Esophagus muscularis mucosa (tissue), 4 donors: ENCODE results near the gene LCNL1. TPM values are rescaled to one million over a fixed set of nuclear protein-coding genes. Genes with fewer than 3 reads are reported as not detected.

Source experiments
- DNase-seq: peaks from one replicate; pipeline ENCODE4 v3.0.0-alpha.2; 2017; ENCODE audit errors: extremely low spot score
- H3K27ac ChIP-seq, 4 donors: fragments of 200-600 bp; sonication (generic); replicated peaks in 1 of 4; 1 replicate in 3 of 4; 2 replicates in 1 of 4; pipeline ENCODE4 v1.5.1; 2016 to 2019; ENCODE audit warnings: mild to moderate bottlenecking in 1 of 4
- H3K27me3 ChIP-seq, 4 donors: fragments of 200-600 bp; sonication (generic); one replicate each; pipeline versions ENCODE4 v1.5.1 to v1.6.0; 2016 to 2019
- H3K36me3 ChIP-seq, 4 donors: fragments of 200-600 bp; sonication (generic); one replicate each; pipeline ENCODE4 v1.5.1; 2016 to 2019
- H3K4me1 ChIP-seq, 4 donors: fragments of 200-600 bp; sonication (generic); one replicate each; pipeline ENCODE4 v1.5.1; 2016 to 2019
- H3K4me3 ChIP-seq, 4 donors: fragments of 200-600 bp; sonication (generic); 1 replicate in 2 of 4; 2 replicates in 2 of 4; pipeline ENCODE4 v1.5.1; 2016 to 2019; ENCODE audit warnings: mild to moderate bottlenecking in 4 of 4, moderate library complexity in 1 of 4
- H3K9me3 ChIP-seq, 4 donors: fragments of 200-600 bp; sonication (generic); 1 replicate in 3 of 4; 2 replicates in 1 of 4; pipeline ENCODE4 v1.5.1; 2016 to 2019
- EP300 ChIP-seq: sonication (generic); formaldehyde crosslinking; IDR thresholded peaks from one replicate; pipeline ENCODE4 v1.6.1; 2017; ENCODE audit warnings: antibody characterized with exemption
- POLR2A ChIP-seq: fragments of 450-650 bp; IDR thresholded peaks from one replicate; pipeline ENCODE4 v1.6.1; 2017; ENCODE audit warnings: antibody characterized with exemption, moderate library complexity, mild to moderate bottlenecking, low read depth
- POLR2AphosphoS5 ChIP-seq, 2 donors: sonication (generic); formaldehyde crosslinking; IDR thresholded peaks; one replicate each; pipeline ENCODE4 v1.6.1; 2017; ENCODE audit warnings: antibody characterized with exemption in 2 of 2
- WGBS: methylation state at CpG from one replicate; pipeline ENCODE4 v1.1.5; 2018; 5-methylcytosine and 5-hydroxymethylcytosine counted together
- intact Hi-C: fragments of 100-400 bp; cut with DNase I; formaldehyde crosslinking; loops from one replicate; pipeline ENCODE4 v1.15.1; 2023
- total RNA-seq, 4 donors: library from RNA; depleted of rRNA; stranded (reverse); fragments of >200 nt; gene quantifications; one replicate each; pipeline versions ENCODE4 v1.1.0 to v1.2.1, GENCODE V29; 2016
- TF ChIP-seq, protein P1 (sequence below), 3 experiments: fragments of 200-600 bp in 2 of 3; fragments of 450-650 bp in 1 of 3; sonication (generic) in 2 of 3; IDR thresholded peaks; one replicate each; pipeline ENCODE4 v1.5.1; 2017 to 2019; ENCODE audit warnings: antibody characterized with exemption in 3 of 3, mild to moderate bottlenecking in 2 of 3, moderate library complexity in 1 of 3

Gene LCNL1
- total RNA-seq, 4 donors from 2014 or later: 0.11 to 0.42 (median 0.39) TPM; not detected in 1

DNA sequence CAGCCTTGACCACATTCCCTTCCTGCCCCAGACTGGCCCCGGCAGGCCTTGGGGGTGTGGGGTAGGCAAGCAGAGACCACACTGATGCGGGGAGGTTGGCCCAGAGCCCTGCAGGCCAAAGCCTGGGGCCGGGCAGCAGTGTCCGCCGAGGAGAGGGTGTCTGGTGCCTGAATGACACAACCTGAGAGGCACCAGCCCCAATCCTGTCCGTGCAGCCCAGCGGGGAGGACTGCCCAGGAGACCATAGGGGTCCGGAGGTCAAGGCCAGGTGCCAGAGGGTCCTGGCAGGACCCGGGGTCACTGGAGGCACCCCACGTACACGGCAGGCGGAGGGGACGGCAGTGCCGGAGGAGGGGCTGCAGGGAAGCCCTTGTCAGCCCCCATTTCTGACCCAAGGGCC, 11.0 kb upstream of the LCNL1 start:
- 78% methylated on average over 13 of the region's 14 CpGs for WGBS
- intact Hi-C loops: no loop called here
- H3K4me3 ChIP-seq: no peak overlapping the region

DNA sequence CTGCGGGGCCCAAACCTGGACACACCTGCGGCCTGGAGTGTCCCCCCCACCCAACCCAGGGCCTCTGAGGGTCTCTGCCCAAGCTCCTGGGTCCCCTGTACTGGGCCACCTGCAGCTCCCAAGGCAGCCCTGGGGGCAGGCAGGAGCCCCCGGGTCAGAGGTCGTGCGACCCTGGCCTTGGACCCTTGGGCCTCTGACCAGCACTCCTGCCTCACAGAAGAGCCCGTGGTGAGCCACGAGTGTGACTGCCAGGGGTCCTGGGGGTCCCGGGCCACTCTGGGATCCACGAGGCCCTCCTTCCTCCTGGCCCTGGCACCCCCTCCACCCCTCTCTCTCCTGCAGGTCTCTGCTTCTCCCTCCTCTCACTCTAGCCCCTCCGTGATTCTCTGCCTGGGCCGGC, 10.5 kb upstream of the LCNL1 start:
- H3K9me3 ChIP-seq: no peaks in the 10 kb centered on the region
- peaks cover 0 to 37% (median 0%) of the 10 kb centered on the region in 4 donors for H3K27me3 ChIP-seq
- 81% methylated on average over 9 of the region's 11 CpGs for WGBS
- no peak overlapping the region for H3K27ac ChIP-seq
- H3K4me3 ChIP-seq: no peak overlapping the region
- no peak for DNase-seq
- intact Hi-C loops: no loop called here
- H3K36me3 ChIP-seq: no peaks in the 10 kb centered on the region
- H3K4me1 ChIP-seq: peaks cover 12 to 28% (median 26%) of the 10 kb centered on the region in 4 donors
- TF ChIP-seq, protein P1, sequence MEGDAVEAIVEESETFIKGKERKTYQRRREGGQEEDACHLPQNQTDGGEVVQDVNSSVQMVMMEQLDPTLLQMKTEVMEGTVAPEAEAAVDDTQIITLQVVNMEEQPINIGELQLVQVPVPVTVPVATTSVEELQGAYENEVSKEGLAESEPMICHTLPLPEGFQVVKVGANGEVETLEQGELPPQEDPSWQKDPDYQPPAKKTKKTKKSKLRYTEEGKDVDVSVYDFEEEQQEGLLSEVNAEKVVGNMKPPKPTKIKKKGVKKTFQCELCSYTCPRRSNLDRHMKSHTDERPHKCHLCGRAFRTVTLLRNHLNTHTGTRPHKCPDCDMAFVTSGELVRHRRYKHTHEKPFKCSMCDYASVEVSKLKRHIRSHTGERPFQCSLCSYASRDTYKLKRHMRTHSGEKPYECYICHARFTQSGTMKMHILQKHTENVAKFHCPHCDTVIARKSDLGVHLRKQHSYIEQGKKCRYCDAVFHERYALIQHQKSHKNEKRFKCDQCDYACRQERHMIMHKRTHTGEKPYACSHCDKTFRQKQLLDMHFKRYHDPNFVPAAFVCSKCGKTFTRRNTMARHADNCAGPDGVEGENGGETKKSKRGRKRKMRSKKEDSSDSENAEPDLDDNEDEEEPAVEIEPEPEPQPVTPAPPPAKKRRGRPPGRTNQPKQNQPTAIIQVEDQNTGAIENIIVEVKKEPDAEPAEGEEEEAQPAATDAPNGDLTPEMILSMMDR (IDR thresholded peaks at IDR 0.05): no peak
- TF ChIP-seq EP300: no peak
- no peak for TF ChIP-seq POLR2A
- TF ChIP-seq POLR2AphosphoS5 (IDR thresholded peaks at IDR 0.05): no peak

More for the DNA sequence above, 11.0 kb upstream of the LCNL1 start:
- Histone ChIP-seq H3K27ac (no peak overlapping the region), H3K4me1 (peaks cover 8 to 24% (median 20%) of the 10 kb centered on the region in 4 donors), H3K9me3 (no peaks in the 10 kb centered on the region), H3K36me3 (no peaks in the 10 kb centered on the region), H3K27me3 (peaks cover 0 to 37% (median 0%) of the 10 kb centered on the region in 4 donors)
- TF ChIP-seq POLR2AphosphoS5 (IDR thresholded peaks at IDR 0.05) (no peak), EP300 (no peak), POLR2A (no peak)
- TF ChIP-seq, protein P1 (IDR thresholded peaks at IDR 0.05): no peak
- no peak for DNase-seq

DNA sequence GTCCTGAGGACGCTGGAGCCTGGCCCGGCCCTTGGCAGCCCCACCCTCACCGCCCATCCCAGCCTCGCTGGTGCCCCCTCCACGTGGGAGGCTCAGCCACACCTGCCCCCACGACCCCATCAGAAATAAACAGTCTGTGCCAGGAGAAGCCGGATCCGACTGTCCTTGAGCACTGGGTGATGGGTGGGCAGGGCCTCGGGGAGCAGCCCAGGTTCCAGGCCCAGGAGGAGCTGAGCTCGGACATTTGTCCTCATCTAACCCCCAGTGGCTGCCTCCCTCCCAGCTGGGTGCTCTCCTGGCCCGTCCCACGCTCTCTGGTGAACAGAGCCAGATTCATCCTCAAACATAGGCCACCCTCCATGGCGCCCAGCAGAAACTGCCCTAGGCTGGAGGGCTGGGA, 10.1 kb upstream of the LCNL1 start:
- intact Hi-C loops: no loop called here
- Histone ChIP-seq H3K36me3 (no peaks in the 10 kb centered on the region), H3K27ac (no peak overlapping the region), H3K4me1 (peaks cover 16 to 32% (median 30%) of the 10 kb centered on the region in 4 donors), H3K9me3 (no peaks in the 10 kb centered on the region), H3K4me3 (no peak overlapping the region), H3K27me3 (peaks cover 0 to 37% (median 0%) of the 10 kb centered on the region in 4 donors)
- TF ChIP-seq POLR2AphosphoS5 (IDR thresholded peaks at IDR 0.05): no peak
- TF ChIP-seq, protein P1 (IDR thresholded peaks at IDR 0.05): no peak
- no peak for TF ChIP-seq EP300
- no peak for TF ChIP-seq POLR2A
- WGBS: 78% methylated on average over 13 of the region's 13 CpGs
- no peak for DNase-seq

DNA sequence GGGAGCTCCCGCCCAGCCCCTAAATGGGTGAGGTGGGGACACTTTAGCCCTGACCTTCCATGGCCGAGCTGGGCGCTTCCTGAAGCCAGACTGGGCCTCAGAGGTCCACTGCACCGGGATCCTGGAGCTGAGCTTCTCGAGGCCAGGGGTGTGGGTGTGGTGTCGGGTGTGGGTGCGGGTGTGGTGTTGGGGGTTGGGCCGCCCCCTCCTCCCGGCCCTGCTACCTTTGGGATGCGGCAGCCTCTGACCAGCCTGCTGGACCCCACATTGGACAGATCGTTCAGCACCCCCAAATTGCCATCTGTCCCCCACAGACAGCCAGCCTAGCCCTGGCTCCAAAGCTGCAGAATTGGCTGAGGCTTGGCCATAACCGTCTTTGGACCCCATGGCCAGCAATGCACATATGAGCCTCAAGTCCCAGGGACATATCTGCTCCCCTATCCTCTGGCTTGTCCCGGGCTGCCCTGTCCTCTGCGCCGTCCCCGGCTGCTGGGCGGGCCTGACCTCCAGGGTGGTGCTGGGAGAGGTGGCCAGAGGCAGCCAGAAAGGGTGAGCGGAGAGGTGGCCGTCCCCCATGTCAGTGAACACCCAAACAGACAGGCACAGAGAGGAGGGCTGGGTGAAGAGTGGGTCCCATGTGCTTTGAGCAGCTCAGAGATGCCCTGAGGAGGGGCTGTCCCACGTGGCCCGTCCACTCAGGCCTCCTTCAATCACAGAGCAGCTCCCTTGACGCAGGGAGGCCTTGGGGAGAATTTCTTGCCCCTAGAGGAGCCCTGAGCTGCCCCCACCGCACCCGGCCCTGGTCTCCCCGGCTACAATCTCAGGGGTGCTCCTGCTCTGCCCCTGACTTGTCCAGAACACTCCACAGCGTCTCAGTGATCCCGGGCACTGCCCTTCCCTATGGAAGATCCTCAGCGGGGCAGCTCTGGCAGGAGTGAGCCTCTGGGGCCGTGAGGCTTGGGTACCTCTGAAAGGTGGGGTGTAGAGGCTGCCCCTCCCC, 8.9 kb upstream of the LCNL1 start:
- H3K4me3 ChIP-seq: no peak overlapping the region
- TF ChIP-seq EP300 (no peak), POLR2AphosphoS5 (IDR thresholded peaks at IDR 0.05) (no peak), POLR2A (no peak)
- TF ChIP-seq, protein P1 (IDR thresholded peaks at IDR 0.05): no peak
- H3K4me1 ChIP-seq: peaks cover 28 to 44% (median 38%) of the 10 kb centered on the region in 4 donors
- intact Hi-C loops: no loop called here
- DNase-seq: no peak
- H3K36me3 ChIP-seq: no peaks in the 10 kb centered on the region
- 90% methylated on average over 18 of the region's 29 CpGs for WGBS
- H3K27ac ChIP-seq: no peak overlapping the region
- H3K27me3 ChIP-seq: peaks cover 0 to 29% (median 0%) of the 10 kb centered on the region in 4 donors
- H3K9me3 ChIP-seq: no peaks in the 10 kb centered on the region
